ENCODE measurements around the gene LIFR. TPM values are rescaled to one million over a fixed set of nuclear protein-coding genes. Genes with fewer than 3 reads are reported as not detected.

LIFR gene
- total RNA-seq, 1 experiment from 2014 or later, result 7.8 TPM

DNA sequence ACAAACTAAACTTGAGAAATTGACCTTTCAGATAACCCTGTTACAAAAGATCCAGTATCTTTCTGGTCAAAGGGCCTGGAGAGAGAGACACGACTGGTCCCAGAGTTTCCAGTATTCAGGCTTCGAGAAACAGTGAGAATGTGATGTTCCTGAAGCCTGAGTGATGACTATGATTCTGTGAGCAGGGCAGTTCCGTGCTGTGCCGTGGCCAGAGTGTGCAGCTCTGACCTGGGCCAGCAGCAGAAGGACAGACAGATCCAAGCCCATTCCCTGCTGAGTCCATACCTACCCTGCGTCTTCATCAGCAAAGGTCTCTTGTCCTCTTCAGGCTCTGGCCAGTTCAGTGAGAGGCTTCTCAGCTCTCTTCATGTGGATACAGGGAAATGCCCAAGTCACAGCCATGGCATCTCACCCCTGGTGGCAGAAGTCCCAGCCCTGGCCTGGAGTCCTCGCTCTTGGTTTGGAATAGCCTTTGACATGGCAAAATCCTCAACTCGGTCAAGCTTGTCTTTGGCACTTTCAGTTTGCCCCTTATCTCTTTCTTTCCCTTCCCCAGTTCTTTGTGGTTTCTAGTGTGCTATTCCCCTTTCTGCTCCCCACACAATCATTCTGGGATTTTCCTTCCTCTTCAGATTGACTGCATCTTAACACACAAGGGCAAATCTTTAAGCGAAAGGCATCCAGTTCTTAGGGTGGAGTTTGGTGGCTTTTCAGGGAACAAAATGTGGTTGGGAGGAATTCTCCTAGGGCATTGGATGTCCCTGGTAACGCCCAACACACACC is 107.7 kb downstream of the LIFR start:
- Mint-ChIP-seq H3K4me3 (no peak overlapping the region), H3K27ac (no peak overlapping the region), H3K9me3 (no peaks in the 10 kb centered on the region; a peak in 2 of 5 replicates), H3K27me3 (ENCODE audit: low read depth) (peaks cover 4% of the 10 kb centered on the region), H3K4me1 (0 out of 4 replicates have a peak, but pooled peaks cover 0 to 5% of the 10 kb centered on the region in 2 experiments), H3K36me3 (ENCODE audit: insufficient read depth in 1 of 3, low read depth in 3 of 3) (no peaks in the 10 kb centered on the region)
- Histone ChIP-seq H2BK5ac (ENCODE audit: insufficient read length, low read length) (no peak overlapping the region), H2BK120ac (ENCODE audit: low read depth, low read length, poor library complexity, severe bottlenecking) (no peak overlapping the region), H3K23ac (ENCODE audit: insufficient read length, low read depth, low read length) (no peak overlapping the region), H3K9me3 (ENCODE audit: control insufficient read depth, low read depth, low read length) (no peaks in the 10 kb centered on the region), H3K9ac (ENCODE audit: extremely low read depth, insufficient read length, low read length) (no peak overlapping the region), H3K4me2 (ENCODE audit: insufficient read depth, insufficient read length, low read length) (no peak overlapping the region), H3T11ph (ENCODE audit: low read length) (no peak overlapping the region), H2BK15ac (ENCODE audit: low read depth, low read length) (no peak overlapping the region), H3K27me3 (ENCODE audit: insufficient read depth, low read length) (no peaks in the 10 kb centered on the region), H2AFZ (ENCODE audit: low read length) (no peak overlapping the region), H4K5ac (ENCODE audit: insufficient read length, low read depth, low read length) (no peak overlapping the region), H3K79me2 (ENCODE audit: insufficient read depth, low read length) (no peaks in the 10 kb centered on the region), H3K27ac (ENCODE audit: insufficient read length, low read depth, low read length) (no peak overlapping the region), H3K79me1 (ENCODE audit: insufficient read depth, low read depth, low read length, poor library complexity, severe bottlenecking) (no peaks in the 10 kb centered on the region), H3K56ac (ENCODE audit: insufficient read length, low read depth, low read length) (no peak overlapping the region), H3K4ac (ENCODE audit: low read depth, low read length) (no peak overlapping the region), H3K23me2 (ENCODE audit: insufficient read length, low read depth, low read length, poor library complexity, severe bottlenecking) (no peaks in the 10 kb centered on the region), H3K14ac (ENCODE audit: insufficient read depth, low read length) (no peak overlapping the region), H4K20me1 (ENCODE audit: control insufficient read depth, insufficient read depth, insufficient read length) (no peaks in the 10 kb centered on the region), H4K91ac (ENCODE audit: insufficient read length, low read depth, low read length) (no peak overlapping the region), H4K8ac (replicated peaks; ENCODE audit: insufficient read length, low read depth, low read length) (no peak overlapping the region), H3K4me1 (ENCODE audit: insufficient read depth, low read length) (no peaks in the 10 kb centered on the region), H2AK5ac (ENCODE audit: insufficient read length, low read length) (no peak overlapping the region), H2BK12ac (ENCODE audit: insufficient read length, low read depth, low read length) (no peak overlapping the region), H2BK20ac (ENCODE audit: low read depth, low read length, poor library complexity, severe bottlenecking) (no peak overlapping the region), H3K18ac (ENCODE audit: insufficient read length, low read depth, low read length) (no peak overlapping the region)
- TF ChIP-seq, protein P1, sequence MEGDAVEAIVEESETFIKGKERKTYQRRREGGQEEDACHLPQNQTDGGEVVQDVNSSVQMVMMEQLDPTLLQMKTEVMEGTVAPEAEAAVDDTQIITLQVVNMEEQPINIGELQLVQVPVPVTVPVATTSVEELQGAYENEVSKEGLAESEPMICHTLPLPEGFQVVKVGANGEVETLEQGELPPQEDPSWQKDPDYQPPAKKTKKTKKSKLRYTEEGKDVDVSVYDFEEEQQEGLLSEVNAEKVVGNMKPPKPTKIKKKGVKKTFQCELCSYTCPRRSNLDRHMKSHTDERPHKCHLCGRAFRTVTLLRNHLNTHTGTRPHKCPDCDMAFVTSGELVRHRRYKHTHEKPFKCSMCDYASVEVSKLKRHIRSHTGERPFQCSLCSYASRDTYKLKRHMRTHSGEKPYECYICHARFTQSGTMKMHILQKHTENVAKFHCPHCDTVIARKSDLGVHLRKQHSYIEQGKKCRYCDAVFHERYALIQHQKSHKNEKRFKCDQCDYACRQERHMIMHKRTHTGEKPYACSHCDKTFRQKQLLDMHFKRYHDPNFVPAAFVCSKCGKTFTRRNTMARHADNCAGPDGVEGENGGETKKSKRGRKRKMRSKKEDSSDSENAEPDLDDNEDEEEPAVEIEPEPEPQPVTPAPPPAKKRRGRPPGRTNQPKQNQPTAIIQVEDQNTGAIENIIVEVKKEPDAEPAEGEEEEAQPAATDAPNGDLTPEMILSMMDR (conservative IDR thresholded peaks at IDR 0.05), result no peak
- no peak for DNase-seq
- no CpG with 5 or more reads among the region's 9 CpGs for WGBS (ENCODE audit: extremely low coverage, insufficient read length, low lambda C conversion rate)

Data from H9 (cell line).